ENCODE measurements around the gene KEAP1.

GRCh38 chr19:10508036-10508435 lies 4.9 kb upstream of the KEAP1 start:
- no peak for TF ChIP-seq CTCF (IDR thresholded peaks at IDR 0.05)
- TF ChIP-seq ZFX (IDR thresholded peaks at IDR 0.05; ENCODE audit: borderline replicate concordance) = no peak

Measured in 22Rv1 (cell line).